Measurements from ENCODE around the gene PDE6A. TPM values are rescaled to one million over a fixed set of nuclear protein-coding genes. Genes with fewer than 3 reads are reported as not detected.

Gene PDE6A
- total and polyA plus RNA-seq, 9 donors: 0.05 to 0.68 (median 0.15) TPM

GRCh38 chr5:149869411-149869821 is 75.2 kb downstream of the PDE6A start:
- no peak for DNase-seq
- Histone ChIP-seq H3K4me1 (ENCODE audit: insufficient read depth) (peaks cover 6% of the 10 kb centered on the region), H3K27me3 (no peaks in the 10 kb centered on the region), H3K9me3 (no peaks in the 10 kb centered on the region), H3K36me3 (no peaks in the 10 kb centered on the region), H3K4me3 (no peak overlapping the region), H3K27ac (no peak overlapping the region)
- WGBS, 3 donors: 88 to 90% (median 88%) methylated on average over 5 of the region's 5 CpGs
- intact Hi-C loops (cut with DNase I): loop anchor here in 1 of 4 donors (5.0 kb wide), 1 partner anchor 992 kb away; no protein-coding TSS in a partner anchor
- no peak for TF ChIP-seq CTCF (IDR thresholded peaks at IDR 0.05)

- intact Hi-C loops (cut with DNase I): loop anchor here in 1 of 4 donors (2.0 to 5.0 kb wide), 2 partner anchors 35 to 988 kb away; no protein-coding TSS in a partner anchor
Observed at GRCh38 chr5:149865746-149866145, 78.8 kb downstream of the PDE6A start.

GRCh38 chr5:149863830-149864229 is 80.8 kb downstream of the PDE6A start:
- no peak for DNase-seq
- Histone ChIP-seq H3K27me3 (no peaks in the 10 kb centered on the region), H3K27ac (no peak overlapping the region), H3K9me3 (no peaks in the 10 kb centered on the region), H3K36me3 (no peaks in the 10 kb centered on the region), H3K4me3 (no peak overlapping the region), H3K4me1 (ENCODE audit: insufficient read depth) (no peaks in the 10 kb centered on the region)
- WGBS, 3 donors: 81 to 89% (median 86%) methylated on average over 3 of the region's 3 CpGs
- intact Hi-C loops (cut with DNase I): no loop called here
- TF ChIP-seq EP300 (IDR thresholded peaks at IDR 0.05) (no peak), POLR2A (IDR thresholded peaks at IDR 0.05) (no peak), CTCF (IDR thresholded peaks at IDR 0.05) (no peak)

More at GRCh38 chr5:149865746-149866145, 78.8 kb downstream of the PDE6A start:
- DNase-seq: no peak
- H3K9me3 ChIP-seq: no peaks in the 10 kb centered on the region
- no peaks in the 10 kb centered on the region for H3K27me3 ChIP-seq
- no peak overlapping the region for H3K4me3 ChIP-seq
- no peaks in the 10 kb centered on the region for H3K4me1 ChIP-seq (ENCODE audit: insufficient read depth)
- no peaks in the 10 kb centered on the region for H3K36me3 ChIP-seq
- 93 to 96% (median 94%) methylated on average over 4 of the region's 4 CpGs for WGBS, 3 donors
- no peak for TF ChIP-seq EP300 (IDR thresholded peaks at IDR 0.05)
- no peak for TF ChIP-seq CTCF (IDR thresholded peaks at IDR 0.05)
- TF ChIP-seq POLR2A (IDR thresholded peaks at IDR 0.05): no peak
- no peak overlapping the region for H3K27ac ChIP-seq

GRCh38 chr5:149863176-149863575 is 81.4 kb downstream of the PDE6A start:
- DNase-seq: no peak
- Histone ChIP-seq H3K27me3 (no peaks in the 10 kb centered on the region), H3K4me1 (ENCODE audit: insufficient read depth) (no peaks in the 10 kb centered on the region), H3K9me3 (no peaks in the 10 kb centered on the region), H3K36me3 (no peaks in the 10 kb centered on the region), H3K4me3 (no peak overlapping the region), H3K27ac (no peak overlapping the region)
- 91 to 95% (median 93%) methylated on average over 13 of the region's 13 CpGs for WGBS, 3 donors
- intact Hi-C loops (cut with DNase I): no loop called here
- TF ChIP-seq POLR2A (IDR thresholded peaks at IDR 0.05) (no peak), CTCF (IDR thresholded peaks at IDR 0.05) (no peak), EP300 (IDR thresholded peaks at IDR 0.05) (no peak)

All from ovary (tissue), 9 donors.